Left lung (tissue), 10 donors: ENCODE data around the gene NIPAL4. TPM values are rescaled to one million over a fixed set of nuclear protein-coding genes. Genes with fewer than 3 reads are reported as not detected.

ENCODE experiments used
- ATAC-seq: fragments of 200-7000 bp; cut with Tn5 transposase; one replicate; pipeline ENCODE4 v1.9.1; 2020; ENCODE audit warnings: moderate library complexity
- DNase-seq, 4 donors: peaks; one replicate each; pipeline ENCODE4 v3.0.0-alpha.2; 2013 to 2020
- H3K27ac ChIP-seq, 2 donors: fragments of 200-600 bp; sonication (generic) in 1 of 2; one replicate each; pipeline versions ENCODE4 v1.5.0 to v1.8.0; 2020 to 2021
- H3K27me3 ChIP-seq, 2 donors: fragments of 200-600 bp; sonication (generic) in 1 of 2; one replicate each; pipeline versions ENCODE4 v1.5.0 to v1.8.0; 2020 to 2021
- H3K36me3 ChIP-seq, 2 donors: fragments of 200-600 bp; sonication (generic) in 1 of 2; one replicate each; pipeline versions ENCODE4 v1.5.0 to v1.8.0; 2020 to 2021
- H3K4me1 ChIP-seq, 2 donors: fragments of 200-600 bp; one replicate each; pipeline ENCODE4 v1.8.0; 2021
- H3K4me3 ChIP-seq, 2 donors: fragments of 200-600 bp; sonication (generic) in 1 of 2; one replicate each; pipeline versions ENCODE4 v1.5.0 to v1.8.0; 2020 to 2021; ENCODE audit warnings: mild to moderate bottlenecking in 1 of 2
- H3K9me3 ChIP-seq, 2 donors: fragments of 200-600 bp; sonication (generic) in 1 of 2; one replicate each; pipeline versions ENCODE4 v1.5.0 to v1.8.0; 2020 to 2021
- CTCF ChIP-seq, 2 donors: fragments of 200-600 bp; sonication (generic) in 1 of 2; IDR thresholded peaks; one replicate each; pipeline versions ENCODE4 v1.5.0 to v1.8.0; 2021; ENCODE audit warnings: antibody characterized with exemption in 2 of 2
- intact Hi-C, 2 donors: fragments of 100-400 bp; cut with DNase I; formaldehyde crosslinking; loops; one replicate each; pipeline versions ENCODE4 v1.11.2 to v1.14.2; 2022
- polyA plus RNA-seq, 6 donors: library from polyadenylated mRNA; unstranded; fragments of 120-200 nt; gene quantifications; one replicate each; pipeline ENCODE4 v1.2.1, GENCODE V29; 2013; ENCODE audit not compliant: insufficient read length in 6 of 6
- total RNA-seq, 2 donors: library from RNA; stranded (reverse); fragmentation: NEBNext Ultra II Directional; extraction: Animal tissue kit (Norgen Biotek cat#: 25700); gene quantifications; one replicate each; pipeline ENCODE4 v1.2.1, GENCODE V29; 2021
- donor health status: DM: no; HTN: yes; CAD: no.
- donor health status: DM: no; HTN: no; CAD: no.

NIPAL4 gene
- total and polyA plus RNA-seq, 8 donors: 0.06 to 0.39 (median 0.14) TPM; not detected in 1

GRCh38 chr5:157485340-157485739, 25.3 kb downstream of the NIPAL4 start:
- TF ChIP-seq CTCF (IDR thresholded peaks at IDR 0.05): no peak
- H3K9me3 ChIP-seq: no peaks in the 10 kb centered on the region
- H3K36me3 ChIP-seq: peaks cover 0 to 80% of the 10 kb centered on the region in 2 donors
- ATAC-seq (no peak), DNase-seq (no peak)
- intact Hi-C loops: no loop called here
- no peak overlapping the region for H3K27ac ChIP-seq
- H3K27me3 ChIP-seq: no peaks in the 10 kb centered on the region
- peaks cover 0 to 10% of the 10 kb centered on the region in 2 donors for H3K4me1 ChIP-seq
- H3K4me3 ChIP-seq: no peak overlapping the region

GRCh38 chr5:157485811-157486210, 25.8 kb downstream of the NIPAL4 start:
- DNase-seq: no peak
- TF ChIP-seq CTCF (IDR thresholded peaks at IDR 0.05): no peak
- Histone ChIP-seq H3K27me3 (no peaks in the 10 kb centered on the region), H3K9me3 (no peaks in the 10 kb centered on the region), H3K36me3 (peaks cover 0 to 80% of the 10 kb centered on the region in 2 donors), H3K4me3 (no peak overlapping the region), H3K27ac (no peak overlapping the region), H3K4me1 (peaks cover 0 to 10% of the 10 kb centered on the region in 2 donors)
- intact Hi-C loops: no loop called here
- no peak for ATAC-seq

GRCh38 chr5:157486221-157486681, 26.2 kb downstream of the NIPAL4 start:
- intact Hi-C loops: no loop called here
- Histone ChIP-seq H3K9me3 (no peaks in the 10 kb centered on the region), H3K4me1 (peaks cover 0 to 10% of the 10 kb centered on the region in 2 donors), H3K27ac (no peak overlapping the region), H3K36me3 (peaks cover 0 to 80% of the 10 kb centered on the region in 2 donors), H3K27me3 (no peaks in the 10 kb centered on the region), H3K4me3 (no peak overlapping the region)
- no peak for DNase-seq
- ATAC-seq: no peak
- no peak for TF ChIP-seq CTCF (IDR thresholded peaks at IDR 0.05)

- no peak for ATAC-seq
- Histone ChIP-seq H3K9me3 (no peaks in the 10 kb centered on the region), H3K4me1 (peaks cover 0 to 10% of the 10 kb centered on the region in 2 donors), H3K27me3 (no peaks in the 10 kb centered on the region), H3K27ac (no peak overlapping the region), H3K4me3 (no peak overlapping the region), H3K36me3 (peaks cover 0 to 80% of the 10 kb centered on the region in 2 donors)
- no peak for TF ChIP-seq CTCF (IDR thresholded peaks at IDR 0.05)
- intact Hi-C loops: no loop called here
- DNase-seq: no peak
Measured at GRCh38 chr5:157486861-157487260, 26.8 kb downstream of the NIPAL4 start.

- H3K36me3 ChIP-seq: peaks cover 0 to 84% of the 10 kb centered on the region in 2 donors
- no peak for TF ChIP-seq CTCF (IDR thresholded peaks at IDR 0.05)
- H3K27me3 ChIP-seq: no peaks in the 10 kb centered on the region
- H3K4me3 ChIP-seq: no peak overlapping the region
- DNase-seq (no peak), ATAC-seq (no peak)
- H3K9me3 ChIP-seq: no peaks in the 10 kb centered on the region
- H3K4me1 ChIP-seq: peaks cover 0 to 10% of the 10 kb centered on the region in 2 donors
- intact Hi-C loops: no loop called here
- H3K27ac ChIP-seq: no peak overlapping the region
Measured at GRCh38 chr5:157487358-157487757, 27.3 kb downstream of the NIPAL4 start.
